Peyer's patch (tissue), 4 donors: Measurements from ENCODE around the gene KLHL25.

Experiments
- CTCF ChIP-seq, 6 experiments: fragments of 450-650 bp in 4 of 6; fragments of 200-600 bp in 2 of 6; sonication (generic) in 1 of 6; IDR thresholded peaks; one replicate each; pipeline ENCODE4 v1.5.1; 2017 to 2019; ENCODE audit warnings: antibody characterized with exemption in 6 of 6, mild to moderate bottlenecking in 3 of 6, moderate library complexity in 1 of 6
- POLR2A ChIP-seq, 2 donors: fragments of 450-650 bp; IDR thresholded peaks; one replicate each; pipeline ENCODE4 v1.5.1; 2017; ENCODE audit warnings: antibody characterized with exemption in 2 of 2, mild to moderate bottlenecking in 2 of 2, moderate library complexity in 2 of 2

- TF ChIP-seq CTCF (IDR thresholded peaks at IDR 0.05) (no peak), POLR2A (IDR thresholded peaks at IDR 0.05) (no peak)
These were observed 16.5 kb downstream of the KLHL25 start for GRCh38 chr15:85778107-85778776.
